ELF-1 (cell line): ENCODE data around the gene CAMK2B.
A peak's percentile ranks its signal among the peaks of the same experiment; 100 is the strongest.

Source experiments
- DNase-seq: peaks from one replicate; pipeline ENCODE4 v3.0.0-alpha.2; 2016; ENCODE audit warnings: low read depth, low spot score

The CAMK2B gene

DNA sequence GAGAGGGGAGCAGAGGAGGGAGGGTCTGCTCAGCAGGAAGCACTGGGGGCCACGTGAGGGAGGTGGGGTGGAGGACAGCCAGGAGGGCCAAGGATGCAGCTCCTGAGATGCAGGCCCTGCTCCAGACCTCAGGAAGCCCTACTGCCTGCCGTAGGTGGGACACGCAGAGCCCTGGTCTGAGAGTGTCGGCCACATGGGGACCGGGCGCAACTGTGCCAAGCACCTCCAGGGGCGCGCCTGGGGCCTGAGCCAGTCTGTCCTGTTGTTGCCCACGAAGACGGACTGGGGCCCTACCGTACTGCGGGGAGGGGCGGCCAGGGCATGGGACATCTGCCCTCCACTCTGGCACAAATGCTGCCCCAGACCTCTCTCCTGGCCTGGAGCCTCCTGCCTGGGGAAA lies 93.0 kb downstream of the CAMK2B start:
- no peak for DNase-seq

DNA sequence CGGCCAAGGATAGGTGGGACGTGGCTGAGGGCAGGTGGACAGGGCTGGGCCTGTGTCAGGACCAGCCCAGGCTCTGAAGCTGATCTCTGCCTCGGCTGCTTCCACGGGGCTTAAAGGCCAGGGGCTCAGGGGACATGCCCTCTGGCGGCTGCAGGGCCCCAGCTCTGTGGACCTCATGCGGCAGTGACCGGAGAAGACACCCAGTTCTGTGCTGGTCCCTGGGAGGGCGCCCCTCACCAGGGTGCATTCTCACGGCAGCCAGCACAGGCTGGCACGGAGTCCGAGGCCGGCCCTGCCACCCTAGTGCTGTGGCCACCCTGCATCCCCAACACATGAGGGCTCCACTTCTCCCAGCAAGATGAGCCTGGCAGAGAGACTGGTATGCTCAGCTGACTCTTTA lies 94.3 kb downstream of the CAMK2B start:
- no peak for DNase-seq

DNA sequence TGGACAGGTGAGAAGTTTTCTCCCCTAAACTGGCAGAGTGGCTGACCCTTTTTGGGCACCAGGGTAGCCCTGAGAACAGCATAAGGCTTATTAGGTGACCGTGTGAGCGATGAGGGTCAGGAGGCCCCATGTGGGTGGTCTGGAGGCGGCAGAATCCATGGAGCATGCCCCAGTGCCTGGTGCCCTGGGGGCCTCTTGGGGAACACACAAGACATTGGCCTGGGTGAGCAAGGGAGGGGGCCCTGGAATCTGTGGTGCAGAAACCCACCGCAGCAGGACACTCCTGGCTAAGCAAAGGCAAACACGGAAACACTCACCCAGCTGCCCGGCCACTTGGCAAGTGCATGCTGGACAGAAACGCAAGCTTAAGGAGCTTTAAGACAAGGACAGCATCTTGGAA lies 95.1 kb downstream of the CAMK2B start:
- no peak for DNase-seq

DNA sequence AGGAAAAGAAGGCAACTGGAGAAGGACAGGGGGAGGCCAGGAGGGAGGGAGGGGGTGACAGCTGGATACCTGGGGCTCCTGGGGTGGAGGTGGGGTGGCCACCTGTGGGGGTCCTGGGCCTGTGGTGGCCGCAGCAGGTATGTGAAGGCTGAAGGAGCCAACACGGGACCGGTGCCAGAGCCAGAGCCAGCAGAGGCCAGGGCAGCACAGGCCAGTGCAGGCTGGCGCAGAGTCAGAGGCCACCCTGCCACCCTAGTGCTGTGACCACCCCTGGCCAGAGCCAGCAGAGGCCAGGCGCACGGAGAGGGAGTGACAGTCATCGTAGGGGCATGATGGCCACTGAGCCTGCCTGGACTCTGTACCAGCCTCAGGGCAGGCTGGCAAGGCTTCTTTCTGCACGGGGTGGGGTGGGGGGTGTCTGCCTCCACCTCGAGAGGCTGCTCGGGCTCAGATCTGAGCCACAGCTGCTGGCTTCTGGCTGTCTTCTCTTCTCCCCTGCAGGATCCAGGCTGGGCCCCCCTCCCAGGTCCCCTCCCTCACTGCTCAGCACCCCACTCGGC lies 95.8 kb downstream of the CAMK2B start:
- DNase-seq, result no peak

DNA sequence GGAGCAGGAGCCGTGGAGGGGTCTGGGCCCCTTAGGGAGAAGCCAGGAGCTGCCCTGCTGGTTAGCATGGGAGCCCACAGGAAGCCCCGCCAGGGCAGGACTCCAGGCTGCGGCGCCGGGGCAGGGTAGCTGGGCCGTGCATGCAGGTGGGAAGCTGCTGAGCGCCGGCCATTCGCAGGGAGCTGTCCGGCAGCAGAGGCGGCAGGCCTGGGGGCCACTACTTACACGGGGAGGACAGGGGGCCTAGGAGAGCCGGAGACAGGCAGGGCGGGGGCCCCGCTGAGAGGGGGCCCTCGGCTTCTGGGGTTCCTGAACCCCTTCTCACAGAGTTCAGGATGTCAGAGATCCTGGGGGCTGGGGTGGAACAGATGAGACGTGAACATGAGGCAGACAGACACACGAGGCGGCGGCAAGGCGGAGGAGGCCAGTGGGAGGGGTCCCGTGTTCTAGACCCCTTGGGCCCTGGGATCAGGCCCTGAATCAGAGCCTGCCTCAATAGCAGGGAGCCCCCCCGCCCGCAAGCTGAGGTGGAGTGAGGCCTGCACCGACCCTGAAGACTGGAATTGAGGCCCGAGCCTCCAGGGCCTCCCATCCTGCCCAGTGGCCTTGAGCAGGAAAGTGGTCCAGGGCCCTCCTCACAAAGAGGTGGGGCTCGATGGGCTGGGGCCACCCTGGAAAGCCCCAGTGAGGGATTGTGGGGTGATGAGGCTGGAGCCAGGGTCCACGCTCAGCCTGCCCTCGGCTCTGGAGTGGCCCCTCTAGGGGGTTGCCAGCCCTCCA lies 96.6 kb downstream of the CAMK2B start:
- no peak for DNase-seq

DNA sequence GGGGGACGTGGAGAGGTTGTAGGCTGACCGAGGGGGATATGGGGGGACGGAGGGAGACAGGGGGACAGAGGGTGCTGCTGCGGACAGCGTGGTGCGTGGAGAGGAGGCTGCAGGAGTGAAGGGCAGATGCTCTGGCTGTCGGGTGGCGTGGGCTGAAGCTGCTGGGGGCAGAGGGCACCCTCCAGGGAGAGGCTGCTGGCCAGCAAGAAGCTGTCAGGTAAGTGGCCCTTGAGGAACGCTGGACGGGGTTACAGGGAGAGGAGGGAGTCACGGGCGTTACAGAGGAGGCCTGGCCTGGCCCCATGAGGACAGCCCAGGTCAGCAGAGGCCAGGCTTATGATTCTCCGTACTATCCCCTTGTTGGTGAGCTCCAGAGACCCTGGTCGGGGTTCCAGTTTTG lies 97.5 kb downstream of the CAMK2B start:
- DNase-seq, result no peak

DNA sequence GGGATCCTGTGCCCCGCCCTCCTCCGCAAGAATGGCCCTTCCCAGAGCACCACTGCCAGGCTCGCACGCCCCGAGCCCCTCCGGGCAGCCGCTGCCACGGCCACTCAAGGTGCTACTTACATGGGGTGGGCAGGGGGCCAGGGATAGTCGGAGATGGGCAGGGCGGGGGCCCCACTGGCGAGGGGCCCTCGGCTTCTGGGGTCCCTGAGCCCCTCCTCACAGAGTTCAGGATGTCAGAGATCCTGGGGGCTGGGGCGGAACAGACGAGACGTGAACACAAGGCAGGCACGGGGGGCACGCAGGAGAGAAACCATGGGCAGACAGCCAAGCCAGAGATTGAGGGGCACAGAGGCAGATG lies 99.0 kb downstream of the CAMK2B start:
- DNase-seq, result no peak

DNA sequence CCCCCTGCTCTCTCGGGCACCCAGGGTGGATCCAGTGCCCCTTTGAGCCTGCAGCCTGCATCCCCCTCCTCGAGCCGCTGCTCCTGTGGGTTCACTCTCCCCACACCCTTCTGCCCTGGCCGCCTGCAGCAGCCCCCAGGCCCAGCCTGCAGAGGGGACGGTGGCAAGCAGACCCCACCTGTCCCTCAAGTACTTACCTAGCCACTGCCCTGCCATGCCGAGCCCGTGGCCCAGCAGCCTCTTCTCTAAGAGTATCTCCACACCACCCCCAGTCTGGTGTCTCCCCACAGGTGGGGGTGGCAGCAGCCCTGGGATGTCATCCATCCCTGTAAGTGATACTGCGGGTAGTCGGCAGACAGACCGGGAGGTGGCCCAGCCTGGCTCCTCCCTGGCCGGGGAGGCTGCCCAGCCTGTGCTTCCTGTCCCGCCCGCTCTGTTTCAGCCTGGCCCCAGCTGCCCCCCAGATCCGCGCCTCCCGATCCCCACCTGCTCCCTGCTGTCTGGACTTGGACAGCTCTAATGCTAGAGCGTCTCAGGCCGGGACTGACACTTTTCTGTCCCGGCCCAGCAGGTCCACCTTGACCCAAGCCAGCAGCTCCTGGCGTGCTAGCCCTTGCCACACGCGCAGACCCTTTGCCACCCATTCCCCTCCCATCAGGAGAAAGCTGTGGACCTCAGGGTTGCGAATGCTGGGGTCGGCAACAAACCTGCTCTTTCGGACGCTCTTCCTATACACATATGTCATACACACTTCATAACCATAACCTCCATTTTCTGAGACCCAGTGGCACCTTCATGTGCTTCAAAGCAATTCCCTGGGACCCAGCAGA lies 99.6 kb downstream of the CAMK2B start:
- DNase-seq, result no peak

DNA sequence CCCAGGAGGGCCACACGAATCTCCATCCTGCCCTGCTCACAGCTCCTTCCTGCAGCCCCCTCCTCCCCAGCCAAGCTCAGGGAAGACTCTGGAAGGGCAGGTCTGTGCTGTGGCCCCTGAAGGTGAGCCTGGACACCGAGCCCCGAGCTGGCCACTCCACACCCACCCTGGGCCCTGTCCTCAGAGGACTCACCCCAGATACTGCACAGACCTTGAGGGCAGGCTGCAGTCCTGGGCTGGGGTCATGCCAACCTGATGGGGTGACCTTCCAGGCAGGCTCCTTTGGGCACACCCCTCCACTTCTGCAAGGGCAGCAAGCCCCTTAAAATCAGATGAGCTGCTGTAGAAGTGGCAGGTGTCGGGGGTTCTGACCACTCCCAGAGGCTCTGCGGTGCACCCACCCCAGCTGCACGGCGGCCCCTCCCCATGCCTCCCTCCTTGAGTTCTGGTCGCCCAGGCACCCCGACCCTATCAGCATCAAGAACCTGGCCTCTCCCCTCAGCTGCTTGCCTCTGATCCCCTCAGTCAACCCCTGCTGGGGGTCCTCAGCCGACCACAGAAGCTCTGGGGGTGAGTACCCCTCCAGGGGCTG lies 100.3 kb downstream of the CAMK2B start:
- no peak for DNase-seq

DNA sequence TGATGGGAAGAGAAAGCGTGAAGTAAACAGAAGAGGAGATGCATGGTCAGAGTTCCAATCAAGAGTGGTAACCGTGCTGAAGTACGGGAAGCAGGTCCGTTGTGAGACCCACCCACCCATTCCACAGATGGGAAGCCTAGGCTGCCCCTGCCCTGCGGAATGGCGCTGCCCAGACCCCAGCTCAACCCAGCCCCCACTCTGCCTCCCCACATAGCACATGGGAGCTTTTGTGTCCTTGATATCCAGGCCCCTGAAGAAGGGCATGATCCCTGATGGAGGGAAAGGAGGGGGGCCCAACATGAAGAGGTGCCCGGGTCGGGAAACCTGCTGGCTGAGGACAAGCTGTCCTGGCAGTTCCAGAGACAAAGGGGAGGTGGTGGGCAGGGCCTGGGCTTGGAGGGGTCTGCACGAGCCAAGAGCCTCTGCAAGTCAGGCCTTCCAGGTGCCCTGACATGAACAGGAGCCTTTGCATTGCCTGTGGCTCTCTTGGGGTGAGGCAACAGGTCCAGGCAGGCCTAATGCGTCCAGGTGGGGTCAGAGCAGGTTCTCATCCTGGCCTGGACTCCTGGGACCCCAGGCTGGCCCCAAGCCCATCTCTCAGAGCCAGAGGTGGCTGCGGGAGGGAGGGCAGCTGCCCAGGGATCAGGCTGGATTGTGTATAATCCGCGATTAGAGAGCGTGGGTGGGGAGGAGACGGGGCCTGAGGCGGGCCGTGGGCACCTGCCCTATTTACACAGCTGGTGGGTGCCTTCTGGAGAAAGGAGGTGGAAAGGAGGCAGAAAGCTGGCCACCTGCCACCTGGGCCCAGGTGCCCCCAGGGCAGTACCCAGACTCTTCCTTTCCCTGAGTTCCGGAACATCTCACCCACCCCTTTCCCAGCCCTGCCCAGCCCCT lies 101.1 kb downstream of the CAMK2B start:
- no peak for DNase-seq

DNA sequence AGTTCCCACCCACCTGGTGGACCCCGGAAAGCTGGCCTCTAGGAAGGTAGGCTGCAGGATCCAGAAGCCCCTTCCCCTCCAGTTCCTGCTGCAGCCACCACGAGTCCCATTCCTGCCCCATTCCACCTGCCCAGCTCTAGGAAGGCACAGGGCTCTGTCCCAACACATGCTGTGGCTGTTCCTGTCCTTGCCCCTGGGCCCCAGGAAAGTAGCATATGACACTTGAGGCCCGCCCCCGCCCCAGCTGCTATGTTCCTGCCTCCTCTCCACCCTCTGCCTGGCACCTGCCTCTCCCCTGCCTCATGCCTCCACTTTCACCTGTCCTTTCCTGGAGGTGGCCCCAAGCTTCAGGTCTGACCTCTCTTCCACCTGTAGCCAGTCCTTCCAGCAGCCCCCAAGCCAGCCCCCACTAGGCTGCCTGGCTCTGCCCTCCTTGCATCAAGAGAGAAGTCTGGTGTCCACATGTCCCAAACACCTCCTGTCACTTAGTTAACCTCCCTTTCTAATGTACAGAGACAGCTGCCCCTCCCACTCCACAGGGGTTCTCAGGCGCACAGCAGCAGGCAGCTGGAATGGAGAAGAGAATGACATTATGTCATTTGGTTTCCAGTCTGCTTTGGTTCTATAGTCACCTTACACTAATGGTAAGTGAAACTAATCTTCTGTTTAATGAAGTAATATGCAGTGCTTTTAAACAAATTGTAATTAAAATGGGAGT lies 101.9 kb downstream of the CAMK2B start:
- peak; percentile 58 for DNase-seq

DNA sequence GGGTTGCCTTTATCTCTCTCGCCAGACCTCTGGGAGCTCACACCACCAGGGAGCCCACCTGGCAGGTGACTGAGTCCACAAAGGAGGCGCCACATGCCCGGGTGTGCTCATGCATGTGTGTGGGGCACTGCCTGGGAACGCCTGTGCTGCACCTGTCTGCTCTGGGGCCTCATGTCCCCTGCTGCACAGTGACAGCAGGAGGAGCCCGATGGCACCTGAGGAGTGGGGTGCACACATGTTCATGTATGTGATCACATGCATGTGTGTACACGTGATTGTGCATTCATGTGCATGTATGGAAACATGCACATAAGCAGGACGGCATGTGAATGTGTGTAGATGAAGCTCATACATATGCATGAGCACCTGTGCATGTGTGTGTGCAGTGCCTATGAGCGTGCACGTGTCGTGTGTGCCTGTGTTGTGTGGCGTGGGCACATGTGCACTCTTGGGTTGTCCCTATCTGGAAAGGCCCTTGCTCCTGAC lies 102.6 kb downstream of the CAMK2B start:
- DNase-seq, result no peak

DNA sequence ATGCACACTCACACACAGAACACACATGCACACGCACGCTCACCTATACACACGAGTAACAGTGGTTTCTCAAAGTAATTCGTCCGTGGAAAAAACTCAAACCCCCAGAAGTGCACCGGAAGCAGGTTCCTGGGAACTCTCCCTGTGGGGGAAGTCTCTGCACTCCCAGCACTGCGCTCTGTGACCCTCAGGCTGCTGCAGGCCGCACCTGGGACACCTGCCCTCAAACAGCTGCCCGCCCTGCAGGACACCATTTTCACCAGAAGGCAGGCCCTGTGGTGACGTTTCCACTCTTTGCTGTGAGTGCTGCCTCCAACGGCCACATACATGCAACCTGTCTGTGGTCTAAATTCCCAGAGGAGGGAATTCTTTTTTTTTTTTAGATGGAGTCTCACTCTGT lies 103.3 kb downstream of the CAMK2B start:
- DNase-seq, result no peak

DNA sequence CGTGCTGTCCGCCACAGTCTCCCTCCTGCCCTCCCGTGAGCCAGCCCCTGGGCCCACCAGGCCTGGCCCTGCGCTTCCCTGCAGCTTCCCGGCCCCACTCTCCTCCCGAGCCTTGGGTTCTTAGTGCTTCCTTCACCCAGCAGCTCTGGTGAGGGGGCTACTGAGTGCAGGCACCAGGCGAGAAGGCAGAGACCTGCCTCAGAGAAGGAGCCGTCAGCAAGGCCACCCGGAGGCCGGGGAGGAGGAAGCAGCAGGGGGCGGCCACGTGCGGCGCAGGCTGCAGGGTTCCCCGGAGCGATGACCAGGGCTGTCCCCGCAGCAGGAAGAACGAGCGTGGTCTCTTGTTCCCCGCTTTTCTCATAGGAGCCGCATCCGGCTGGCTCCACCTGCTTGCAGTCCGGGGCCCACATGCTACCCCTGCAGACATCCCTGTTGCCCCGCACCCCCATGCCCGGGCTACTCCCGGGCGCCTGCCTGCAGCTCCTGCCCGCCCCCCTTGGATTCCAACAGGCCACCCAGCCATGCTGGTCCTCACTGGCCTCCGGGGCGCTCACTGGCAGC lies 104.1 kb downstream of the CAMK2B start:
- DNase-seq, result peak; percentile 47

DNA sequence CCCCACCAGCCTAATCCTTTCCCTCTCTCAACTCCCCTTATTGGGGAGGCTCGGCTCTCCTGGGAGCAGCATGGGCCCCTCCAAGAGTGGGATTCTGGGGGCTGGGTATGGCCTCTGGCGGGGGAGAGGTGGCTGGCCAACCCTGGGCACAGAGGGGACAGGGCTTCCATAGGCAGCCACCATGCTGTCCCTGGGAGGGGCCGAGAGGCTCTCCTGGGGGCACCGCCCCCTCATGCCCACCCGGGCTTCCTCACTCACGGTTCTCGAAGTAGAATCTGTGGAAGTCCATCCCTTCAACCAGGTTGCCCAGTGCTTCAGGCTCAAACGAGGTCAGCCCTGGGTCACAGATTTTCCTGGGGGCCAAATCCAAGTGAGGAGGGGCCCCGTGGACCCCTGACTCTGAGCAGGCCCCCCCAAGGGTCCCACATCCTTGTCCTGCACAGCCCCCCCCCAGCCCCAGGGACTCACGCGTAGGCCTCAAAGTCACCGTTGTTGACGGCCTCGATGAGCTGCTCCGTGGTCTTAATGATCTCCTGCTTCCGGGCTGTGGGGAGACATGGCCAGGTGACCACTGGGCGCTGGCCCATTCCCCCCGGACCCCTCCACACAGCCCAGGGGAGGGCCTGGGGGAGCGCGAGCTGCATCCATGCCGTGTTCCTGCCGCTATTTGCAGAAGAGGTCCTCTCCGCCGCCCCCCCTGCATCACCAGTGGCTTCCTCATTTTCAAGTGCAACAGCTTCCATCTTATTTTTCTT lies 104.9 kb downstream of the CAMK2B start:
- DNase-seq, result no peak

DNA sequence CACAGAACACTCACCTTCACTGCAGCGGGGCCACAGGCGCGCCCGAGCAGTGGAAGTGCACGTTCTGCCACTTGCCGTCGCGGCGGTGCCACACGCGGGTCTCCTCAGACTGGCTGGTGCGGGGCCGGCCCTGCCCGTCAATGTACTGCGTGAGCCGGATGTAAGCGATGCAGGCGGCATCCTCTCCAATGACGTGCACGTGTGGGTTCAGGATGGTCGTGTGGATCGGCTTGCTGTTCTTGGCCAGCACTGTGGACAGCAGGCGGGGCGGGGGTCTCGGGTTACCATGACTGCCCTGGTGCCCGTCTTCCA lies 105.4 kb downstream of the CAMK2B start:
- no peak for DNase-seq

DNA sequence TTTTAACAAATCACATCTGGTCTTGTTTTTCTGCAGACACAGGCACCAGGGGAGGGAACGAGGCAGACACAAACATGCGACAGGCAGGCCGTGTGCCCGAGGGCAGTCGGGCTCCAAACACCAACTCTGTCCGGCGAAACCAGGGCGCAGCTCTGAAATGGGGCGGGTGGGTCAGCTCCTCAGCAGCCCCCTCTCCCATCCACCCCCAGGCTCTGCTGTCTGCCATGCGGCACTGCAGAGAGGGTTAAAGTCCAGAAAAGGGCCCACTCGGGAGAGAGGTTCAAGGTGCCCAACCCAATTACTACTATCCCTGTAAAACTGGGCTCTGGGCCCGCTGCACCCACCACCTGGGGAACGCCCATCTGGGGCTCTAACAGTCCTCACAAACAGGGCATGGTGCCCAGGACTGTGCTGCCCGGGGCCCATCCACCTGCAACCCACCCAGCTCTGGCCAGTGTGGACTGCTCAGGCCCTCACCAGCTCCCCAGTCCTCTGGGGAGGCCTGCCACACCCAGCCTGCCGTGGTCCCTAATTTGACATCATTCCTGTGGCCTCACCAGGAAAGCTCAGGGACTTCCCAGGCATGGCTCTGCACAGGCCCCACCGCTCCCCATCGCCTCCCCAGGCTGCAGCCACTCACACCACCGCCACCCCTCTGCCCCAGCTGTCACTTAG lies 105.9 kb downstream of the CAMK2B start:
- DNase-seq, result no peak

DNA sequence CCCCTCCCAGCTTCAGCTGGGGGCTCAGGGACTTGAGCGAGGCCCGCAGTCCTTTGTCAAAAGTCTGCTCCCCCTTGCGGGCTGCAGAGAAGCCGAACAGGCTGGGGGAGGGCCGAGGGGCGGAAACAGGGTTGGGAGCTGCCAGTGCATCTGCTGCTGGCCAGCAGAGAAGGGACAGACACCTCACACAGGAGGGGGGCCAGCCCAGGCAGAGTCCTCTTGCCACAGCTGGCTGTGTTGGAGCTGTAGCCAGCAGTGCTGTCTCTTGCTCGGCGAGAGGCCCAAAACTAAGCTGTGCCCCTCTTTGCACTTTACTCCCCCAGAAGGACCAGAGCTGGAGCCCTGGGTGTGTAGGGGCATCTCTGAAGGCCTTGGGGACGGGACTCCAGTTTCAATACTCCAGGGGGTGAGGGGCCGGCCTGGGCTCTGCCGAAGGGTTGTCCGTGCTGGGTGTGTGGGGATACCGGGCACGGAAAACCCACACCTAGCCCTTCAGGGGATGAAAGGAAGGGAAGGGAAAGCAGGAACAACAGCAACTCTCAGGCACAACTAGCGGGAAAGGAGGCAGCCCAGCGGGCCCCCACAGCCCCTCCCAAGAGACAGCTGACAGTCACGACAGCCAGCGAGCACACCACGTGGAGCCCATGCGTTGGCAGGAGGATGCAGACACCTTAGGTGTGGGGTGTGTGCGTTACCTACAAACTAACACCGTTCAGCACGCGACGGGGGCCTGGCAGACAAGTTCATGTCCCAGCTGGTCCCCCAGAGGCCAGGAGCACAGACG lies 106.8 kb downstream of the CAMK2B start:
- DNase-seq, result peak; percentile 88
